Ishikawa (cell line): ENCODE data around the gene SYNM.

ENCODE experiments used
- CEBPB ChIP-seq: IDR thresholded peaks from 2 replicates; pipeline ENCODE4 v1.6.1; 2012
- CREB1 ChIP-seq: IDR thresholded peaks from 2 replicates; pipeline ENCODE4 v1.6.1; 2012; ENCODE audit warnings: low read depth
- EGR1 ChIP-seq: IDR thresholded peaks from 2 replicates; pipeline ENCODE4 v1.6.1; 2012
- EP300 ChIP-seq: IDR thresholded peaks from 2 replicates; pipeline ENCODE4 v1.6.1; 2012; ENCODE audit warnings: borderline replicate concordance
- FOXM1 ChIP-seq: IDR thresholded peaks from 2 replicates; pipeline ENCODE4 v1.6.1; 2012; ENCODE audit warnings: low read depth, borderline replicate concordance
- RAD21 ChIP-seq: IDR thresholded peaks from 2 replicates; pipeline ENCODE4 v1.6.1; 2012; ENCODE audit warnings: low read depth
- REST ChIP-seq: IDR thresholded peaks from 2 replicates; pipeline ENCODE4 v1.6.1; 2012; ENCODE audit warnings: low read depth, mild to moderate bottlenecking
- TAF1 ChIP-seq: IDR thresholded peaks from 2 replicates; pipeline ENCODE4 v1.6.1; 2012; ENCODE audit warnings: low read depth, mild to moderate bottlenecking
- TCF12 ChIP-seq: IDR thresholded peaks from 2 replicates; pipeline ENCODE4 v1.6.1; 2012; ENCODE audit warnings: low read depth
- YY1 ChIP-seq: IDR thresholded peaks from 2 replicates; pipeline ENCODE4 v1.6.1; 2012; ENCODE audit warnings: low read depth
- ZBTB7A ChIP-seq: IDR thresholded peaks from 2 replicates; pipeline ENCODE4 v1.6.1; 2012; ENCODE audit warnings: low read depth
- TF ChIP-seq, protein P1 (sequence below): IDR thresholded peaks from 2 replicates; pipeline ENCODE4 v1.6.1; 2012

GRCh38 chr15:99103279-99103678, 1.6 kb upstream of the SYNM start:
- TF ChIP-seq YY1 = no peak
- TF ChIP-seq, protein P1, sequence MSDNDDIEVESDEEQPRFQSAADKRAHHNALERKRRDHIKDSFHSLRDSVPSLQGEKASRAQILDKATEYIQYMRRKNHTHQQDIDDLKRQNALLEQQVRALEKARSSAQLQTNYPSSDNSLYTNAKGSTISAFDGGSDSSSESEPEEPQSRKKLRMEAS = no peak
- no peak for TF ChIP-seq RAD21
- no peak for TF ChIP-seq CEBPB
- no peak for TF ChIP-seq TAF1
- no peak for TF ChIP-seq REST
- no peak for TF ChIP-seq EP300
- no peak for TF ChIP-seq TCF12
- no peak for TF ChIP-seq ZBTB7A
- no peak for TF ChIP-seq CREB1
- no peak for TF ChIP-seq EGR1
- no peak for TF ChIP-seq FOXM1
